Measurements from ENCODE around the gene SYDE1.

DNA sequence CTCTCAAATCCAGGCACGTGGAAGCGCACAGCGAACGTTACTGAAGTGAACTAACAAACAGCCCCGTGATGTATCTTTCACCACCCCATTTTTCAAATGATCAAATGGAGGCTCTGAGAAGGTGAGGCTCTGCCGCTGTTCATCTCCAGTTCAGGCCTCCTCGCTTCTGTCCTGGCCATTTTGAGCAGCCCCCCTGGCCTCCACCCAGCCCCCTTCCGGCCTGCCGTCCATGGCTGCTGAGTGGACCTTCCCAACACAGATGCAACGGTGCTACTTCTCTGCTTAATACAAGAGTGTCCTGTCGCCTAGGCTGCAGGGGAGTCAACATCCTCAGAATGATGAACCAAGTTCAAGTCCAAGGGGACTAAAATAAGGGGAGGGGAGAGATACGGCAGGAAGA lies 9.7 kb downstream of the SYDE1 start:
- TF ChIP-seq, protein P1, sequence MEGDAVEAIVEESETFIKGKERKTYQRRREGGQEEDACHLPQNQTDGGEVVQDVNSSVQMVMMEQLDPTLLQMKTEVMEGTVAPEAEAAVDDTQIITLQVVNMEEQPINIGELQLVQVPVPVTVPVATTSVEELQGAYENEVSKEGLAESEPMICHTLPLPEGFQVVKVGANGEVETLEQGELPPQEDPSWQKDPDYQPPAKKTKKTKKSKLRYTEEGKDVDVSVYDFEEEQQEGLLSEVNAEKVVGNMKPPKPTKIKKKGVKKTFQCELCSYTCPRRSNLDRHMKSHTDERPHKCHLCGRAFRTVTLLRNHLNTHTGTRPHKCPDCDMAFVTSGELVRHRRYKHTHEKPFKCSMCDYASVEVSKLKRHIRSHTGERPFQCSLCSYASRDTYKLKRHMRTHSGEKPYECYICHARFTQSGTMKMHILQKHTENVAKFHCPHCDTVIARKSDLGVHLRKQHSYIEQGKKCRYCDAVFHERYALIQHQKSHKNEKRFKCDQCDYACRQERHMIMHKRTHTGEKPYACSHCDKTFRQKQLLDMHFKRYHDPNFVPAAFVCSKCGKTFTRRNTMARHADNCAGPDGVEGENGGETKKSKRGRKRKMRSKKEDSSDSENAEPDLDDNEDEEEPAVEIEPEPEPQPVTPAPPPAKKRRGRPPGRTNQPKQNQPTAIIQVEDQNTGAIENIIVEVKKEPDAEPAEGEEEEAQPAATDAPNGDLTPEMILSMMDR (conservative IDR thresholded peaks at IDR 0.05; ENCODE audit: low read length) = no peak
- no peak for TF ChIP-seq EZH2phosphoT487 (IDR thresholded peaks at IDR 0.05; ENCODE audit: borderline replicate concordance)

Data from Loucy (cell line).